Urothelium cell line (cell line): ENCODE results near the gene PYGO2.
"Not testable (repeated sequence)": the region's sequence is repeated elsewhere in the genome, so short reads cannot be mapped to it uniquely, and the experiment has no call there.

Experiments used
- DNase-seq: peaks from one replicate; pipeline ENCODE4 v3.0.0; 2011; ENCODE audit warnings: low spot score, mixed read lengths
- FAIRE-seq: peaks from 2 replicates; lab custom pipeline; 2011; peaks lifted over from hg19 to GRCh38; lab: Jason Lieb, UNC

The PYGO2 gene

DNA sequence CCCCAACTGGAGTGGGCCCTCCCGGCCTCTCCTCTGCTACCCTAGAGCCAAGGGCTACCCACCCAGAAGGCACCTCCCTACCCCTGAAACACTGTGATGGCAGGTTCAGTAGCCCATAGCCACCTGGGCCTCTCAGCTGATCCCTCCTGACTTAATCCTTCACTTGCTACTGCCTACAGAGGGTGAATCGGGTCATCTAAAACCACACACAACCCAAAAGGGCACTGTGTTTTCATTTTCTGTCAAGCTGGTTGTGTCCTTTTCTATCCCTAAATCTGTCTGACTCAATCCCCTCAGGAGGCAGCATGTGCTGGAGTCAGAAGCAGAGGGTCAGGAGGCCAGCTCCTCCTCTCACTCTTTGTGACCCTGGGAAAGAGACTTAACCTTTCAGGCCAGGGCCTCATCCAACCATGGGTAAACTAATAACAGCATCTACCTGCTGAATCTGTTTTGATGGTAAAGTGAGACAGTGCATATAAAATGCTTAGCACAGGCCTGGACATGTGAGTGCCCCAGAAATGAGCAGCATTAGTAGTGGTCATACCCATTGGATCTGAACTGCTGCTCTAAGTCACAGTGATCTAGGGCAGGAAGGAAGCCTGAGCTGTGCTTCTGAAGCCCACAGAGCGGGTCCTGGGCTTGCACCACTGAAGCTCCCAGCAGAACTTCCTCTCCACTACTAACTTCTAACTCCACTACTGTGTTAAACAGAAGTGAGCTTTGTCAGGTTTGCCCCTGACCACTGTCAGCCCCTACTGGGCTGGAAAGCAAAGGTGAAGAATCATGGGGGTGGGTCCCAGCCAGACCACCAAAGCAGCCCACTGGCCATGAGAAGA, 36.0 kb downstream of the PYGO2 start:
- DNase-seq (no peak), FAIRE-seq (no peak)

DNA sequence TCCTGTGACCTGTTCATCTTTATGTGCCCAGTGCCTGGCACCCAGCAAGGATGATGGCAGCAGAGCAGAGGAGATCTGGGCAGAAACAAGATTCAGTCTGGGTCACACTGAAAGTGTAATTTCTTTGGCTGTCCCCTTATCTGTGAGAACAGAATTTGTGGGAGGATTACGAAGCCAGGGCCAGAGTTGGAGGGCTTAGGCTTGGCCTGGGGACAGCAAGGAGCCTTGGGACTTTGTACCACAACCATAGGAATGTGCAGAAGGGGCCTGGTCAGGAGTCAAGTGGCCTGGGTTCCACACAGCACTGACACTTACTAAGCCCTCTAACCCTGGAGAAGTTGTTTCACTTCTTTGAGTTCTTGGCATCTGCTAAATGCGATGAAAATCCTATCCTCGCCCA, 37.9 kb downstream of the PYGO2 start:
- FAIRE-seq (no peak), DNase-seq (no peak)

DNA sequence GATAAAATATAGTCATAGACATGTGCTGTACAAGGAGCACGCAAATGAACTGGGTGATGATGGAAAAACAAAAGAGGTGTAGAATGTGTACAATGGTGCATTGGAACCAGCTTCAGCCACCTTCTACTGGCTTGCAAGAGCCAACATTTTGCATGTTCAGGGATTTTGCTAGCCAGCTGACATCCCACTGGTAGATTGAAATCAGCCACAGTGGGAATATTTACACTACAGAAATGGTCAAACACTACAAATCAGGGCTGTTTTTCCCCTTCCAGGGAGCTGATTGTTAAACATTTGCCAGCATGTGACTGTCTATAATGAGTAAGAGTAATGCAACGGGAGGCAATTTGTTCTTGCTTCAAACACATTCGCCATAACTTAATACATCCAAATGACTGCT, 48.3 kb downstream of the PYGO2 start:
- no peak for DNase-seq
- no peak for FAIRE-seq

DNA sequence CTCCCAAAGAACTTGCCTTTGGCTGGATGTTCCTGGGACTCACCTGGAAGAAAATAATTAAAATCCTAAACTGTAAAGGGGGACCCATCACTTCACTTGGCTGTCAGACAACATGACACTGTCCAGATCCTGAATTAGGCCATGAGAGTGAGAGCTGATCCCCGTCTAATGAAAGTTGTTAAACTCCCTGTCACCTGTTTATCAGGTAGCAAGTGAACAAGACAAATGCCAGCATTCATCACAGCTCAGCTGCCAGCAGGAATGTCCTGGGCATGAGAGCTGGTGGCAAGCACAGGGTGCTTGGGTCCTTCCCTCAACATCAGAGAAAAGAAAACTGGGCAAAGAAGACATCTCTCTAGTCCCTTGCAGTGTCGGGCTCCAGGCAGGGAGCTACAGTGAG, 48.8 kb downstream of the PYGO2 start:
- FAIRE-seq, result no peak
- no peak for DNase-seq

DNA sequence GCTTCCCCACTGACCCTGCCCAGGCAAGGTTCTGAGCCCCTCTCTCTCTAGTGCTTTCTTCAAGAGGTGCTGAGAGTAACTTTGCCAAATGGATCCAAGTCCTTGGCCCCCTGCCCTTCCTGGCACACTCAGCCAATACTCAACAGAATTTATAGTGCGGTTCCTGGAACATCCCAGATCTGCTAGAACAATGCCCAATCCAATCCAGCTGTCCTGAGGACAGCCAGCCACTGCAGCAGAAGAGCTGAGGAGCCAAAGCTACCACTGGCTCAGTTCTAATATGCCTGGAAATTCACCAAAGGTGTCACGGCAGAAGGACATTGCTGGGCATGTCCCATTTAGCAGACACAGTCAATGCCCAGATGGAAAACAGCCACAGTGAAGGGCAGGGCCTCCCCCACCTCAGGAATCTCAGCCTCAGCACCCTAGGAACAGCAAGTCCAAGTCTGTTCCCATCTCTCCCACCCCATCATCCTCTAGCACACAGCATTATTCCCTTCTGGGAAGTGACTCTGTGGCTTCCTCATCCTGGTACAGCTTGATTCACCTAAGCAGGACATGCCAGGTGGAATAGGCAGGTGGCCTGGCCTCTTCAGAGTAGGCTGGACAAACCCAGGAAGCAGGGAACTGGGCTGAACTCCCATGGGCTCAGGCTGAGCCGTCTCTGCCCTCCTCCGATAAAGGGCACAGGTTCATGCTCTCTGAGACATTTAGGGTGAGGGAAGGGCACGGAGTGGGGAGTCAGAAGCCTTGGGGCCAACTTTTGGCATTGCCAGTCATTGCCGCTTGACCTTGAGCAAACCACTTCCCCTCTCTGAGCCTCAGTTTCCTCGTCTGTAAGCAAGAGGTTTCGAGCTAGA, 49.7 kb downstream of the PYGO2 start:
- FAIRE-seq (peak; percentile 27), DNase-seq (no peak)

DNA sequence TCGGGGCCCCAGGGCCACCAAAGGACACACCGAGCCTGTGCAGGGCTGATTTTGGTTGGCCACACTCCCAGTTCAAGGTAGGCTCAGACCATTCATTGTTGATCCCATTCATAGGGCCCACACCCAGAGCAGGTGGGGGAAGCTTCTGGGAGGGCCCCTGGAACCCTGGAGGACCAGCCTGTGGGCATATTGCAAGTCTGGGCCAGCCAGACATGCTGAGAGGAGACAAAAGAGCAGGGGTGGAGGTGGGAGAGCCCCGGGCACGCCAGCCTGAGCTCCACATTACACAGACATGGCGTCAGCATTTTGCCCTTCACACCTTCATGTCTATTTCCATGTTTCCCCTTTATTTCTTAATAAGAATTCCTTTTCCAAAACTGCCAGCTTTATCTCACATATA, 50.7 kb downstream of the PYGO2 start:
- DNase-seq, result no peak
- no peak for FAIRE-seq

DNA sequence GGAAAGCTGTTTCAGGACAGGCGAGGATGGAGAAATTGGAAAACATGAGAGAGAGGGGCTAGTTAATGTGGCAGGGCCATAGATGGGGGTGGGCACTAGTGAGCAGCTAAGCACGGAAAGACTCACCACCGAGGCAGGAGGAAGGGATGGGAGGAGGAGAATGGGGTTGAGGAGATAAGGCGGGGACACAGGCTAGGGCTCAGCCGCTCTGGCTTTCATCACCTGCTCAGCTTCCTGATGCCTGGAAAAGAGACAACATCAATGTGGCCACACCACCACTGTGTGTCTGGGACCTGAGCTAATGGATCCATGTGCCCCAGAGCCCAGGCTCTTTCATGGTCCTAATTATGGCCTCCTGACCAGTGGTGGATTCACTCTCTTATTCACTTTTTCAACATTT, 52.6 kb downstream of the PYGO2 start:
- DNase-seq (no peak), FAIRE-seq (no peak)

DNA sequence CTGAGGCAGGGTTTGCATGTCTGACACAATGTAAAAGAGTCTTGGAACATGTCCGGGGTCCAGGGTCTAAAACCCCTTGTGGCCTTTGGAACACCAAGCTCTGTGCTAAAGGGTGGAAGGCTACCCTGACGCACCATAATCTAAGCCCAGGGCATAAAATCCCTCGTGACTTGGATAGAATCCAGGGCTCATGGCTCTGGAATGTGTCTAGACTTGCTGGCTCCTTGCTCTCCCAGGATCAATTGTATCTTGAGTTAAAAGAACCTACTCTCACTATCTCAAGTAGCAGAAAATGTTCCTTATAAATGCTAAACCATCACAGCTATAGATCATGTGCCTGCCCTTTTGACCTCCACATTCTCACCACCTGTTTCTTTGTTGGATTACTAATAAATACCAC, 53.5 kb downstream of the PYGO2 start:
- not testable (repeated sequence) for FAIRE-seq, DNase-seq
